GM10248 (cell line): Measurements from ENCODE around the gene RINL.
"Not testable (repeated sequence)": the region's sequence is repeated elsewhere in the genome, so short reads cannot be mapped to it uniquely, and the experiment has no call there.

Experiments
- CTCF ChIA-PET: fragments of 300-600 bp; sonication (Branson Sonifier 250); formaldehyde crosslinking; extraction: SDS; loops from one replicate; lab custom pipeline; 2021; ENCODE audit warnings: antibody characterized with exemption; lab: Yijun Ruan, JAX
- POLR2A ChIA-PET: fragments of 350-650 bp; sonication (Branson Sonifier 250); formaldehyde crosslinking; extraction: SDS; loops from one replicate; lab custom pipeline; 2020; ENCODE audit warnings: antibody characterized with exemption; lab: Yijun Ruan, JAX
- DNase-seq: peaks from one replicate; pipeline ENCODE4 v3.0.0; 2012; ENCODE audit errors: extremely low spot score
- CTCF ChIP-seq: IDR thresholded peaks from 2 replicates; pipeline ENCODE4 v1.5.1; 2012; ENCODE audit warnings: mild to moderate bottlenecking, low read depth; ENCODE audit errors: extremely low read depth, missing control alignments, control extremely low read depth

RINL gene

DNA sequence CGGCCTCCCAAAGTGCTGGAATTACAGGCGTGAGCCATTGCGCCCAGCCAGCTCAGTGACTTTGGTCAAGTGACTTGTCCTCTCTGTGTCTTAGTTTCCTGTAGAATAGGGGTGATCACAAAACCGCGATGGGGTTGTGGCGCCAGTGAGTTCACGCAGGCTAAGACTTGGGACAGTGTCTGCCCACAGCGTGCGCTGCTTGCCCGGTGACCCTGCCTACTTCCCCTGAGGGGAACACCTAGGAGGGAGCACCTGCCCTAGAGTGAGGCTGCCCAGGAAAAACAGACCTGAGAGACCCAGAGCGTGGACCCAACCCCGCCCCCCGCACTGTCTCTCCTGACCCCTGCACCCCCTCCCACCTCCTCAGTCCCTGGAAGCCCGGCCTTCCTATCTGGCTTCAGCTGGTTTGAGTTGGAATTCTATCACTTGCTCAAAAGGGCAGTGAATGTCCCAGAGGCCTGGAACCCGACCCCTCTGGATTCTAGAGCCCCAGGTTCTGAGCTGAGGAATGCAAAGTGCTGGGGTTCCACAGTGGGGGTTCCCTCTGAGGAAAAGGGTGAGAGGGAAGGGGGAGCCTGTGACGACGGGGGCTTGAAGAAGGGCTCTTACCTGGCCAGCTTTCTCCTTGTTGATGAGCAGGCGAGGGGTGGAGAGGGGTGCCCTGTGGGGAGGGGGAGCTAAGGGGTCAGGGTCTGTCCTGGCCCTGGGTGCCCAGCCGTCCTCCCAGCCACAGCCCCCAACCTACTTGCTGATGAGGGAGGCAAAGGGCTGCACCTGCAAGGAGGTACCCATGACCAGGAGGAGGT lies 2.2 kb upstream of the RINL start:
- no peak for TF ChIP-seq CTCF
- CTCF ChIA-PET, result interaction anchor here (3.9 to 6.0 kb wide), 2 partner anchors 6 to 11 kb away, joined by 34 to 64 read pairs; no protein-coding TSS in a partner anchor
- POLR2A ChIA-PET, result interaction anchor here (1.2 kb wide), 1 partner anchor 20 kb away, joined by 3 read pairs; the partner anchor contains the start of genes NFKBIB and SIRT2
- DNase-seq, result no peak

- CTCF ChIA-PET, result interaction anchor here (0.8 to 6.0 kb wide), 9 partner anchors 7 to 364 kb away, joined by 3 to 64 read pairs (median 4); partner anchors contain the start of genes MRPS12 and SARS2
- POLR2A ChIA-PET, result interaction anchor here (0.5 to 1.5 kb wide), 3 partner anchors 20 to 147 kb away, joined by 3 to 5 read pairs (median 3); partner anchors contain the start of genes NFKBIB and SIRT2
- TF ChIP-seq CTCF, result no peak
Measured at GRCh38 chr19:38879400-38879751, 1.3 kb upstream of the RINL start.

GRCh38 chr19:38878575-38879399 lies 712 bp upstream of the RINL start:
- DNase-seq, result no peak
- ChIA-PET CTCF (interaction anchor here (0.8 to 6.0 kb wide), 12 partner anchors 8 to 476 kb away, joined by 3 to 64 read pairs (median 4); partner anchors contain the start of genes FAM98C, MRPS12 and SARS2), POLR2A (interaction anchor here (0.6 to 1.5 kb wide), 2 partner anchors 30 to 91 kb away, joined by 3 to 5 read pairs; no protein-coding TSS in a partner anchor)
- no peak for TF ChIP-seq CTCF

More at GRCh38 chr19:38879400-38879751, 1.3 kb upstream of the RINL start:
- no peak for DNase-seq

- CTCF ChIA-PET, result interaction anchor here (1.0 to 6.0 kb wide), 5 partner anchors 8 to 106 kb away, joined by 3 to 64 read pairs (median 4); partner anchors contain the start of genes MRPS12 and SARS2
- POLR2A ChIA-PET, result interaction anchor here (0.7 kb wide), 1 partner anchor 11 kb away, joined by 3 read pairs; no protein-coding TSS in a partner anchor
- no peak for TF ChIP-seq CTCF
- DNase-seq, result no peak
Measured at GRCh38 chr19:38875656-38876395, 2.2 kb downstream of the RINL start.

GRCh38 chr19:38873400-38873799 lies 4.7 kb downstream of the RINL start:
- CTCF ChIA-PET, result interaction anchor here (1.9 to 4.1 kb wide), 3 partner anchors 14 to 104 kb away, joined by 5 to 23 read pairs (median 7); no protein-coding TSS in a partner anchor
- POLR2A ChIA-PET, result interaction anchor here (0.5 kb wide), 1 partner anchor 219 kb away, joined by 7 read pairs; no protein-coding TSS in a partner anchor
- DNase-seq, result not testable (repeated sequence)

GRCh38 chr19:38870612-38871011 lies 7.5 kb downstream of the RINL start:
- no peak for DNase-seq
- ChIA-PET CTCF (interaction anchor here (1.1 to 4.1 kb wide), 10 partner anchors 8 to 101 kb away, joined by 3 to 34 read pairs (median 8); partner anchors contain the start of genes NFKBIB, RINL and SIRT2), POLR2A (interaction anchor here (0.6 kb wide), 1 partner anchor 141 kb away, joined by 4 read pairs; no protein-coding TSS in a partner anchor)

More at GRCh38 chr19:38870612-38871011, 7.5 kb downstream of the RINL start:
- no peak for TF ChIP-seq CTCF
